Ascending aorta (tissue), 2 donors: ENCODE results near the gene MYRFL. TPM values are rescaled to one million over a fixed set of nuclear protein-coding genes. Genes with fewer than 3 reads are reported as not detected.
"Not testable (repeated sequence)": the region's sequence is repeated elsewhere in the genome, so short reads cannot be mapped to it uniquely, and the experiment has no call there.

ENCODE experiments used
- DNase-seq, 2 donors: peaks; one replicate each; pipeline ENCODE4 v3.0.0-alpha.2; 2019; ENCODE audit warnings: low spot score in 2 of 2
- H3K27ac ChIP-seq, 2 donors: fragments of 200-600 bp; sonication (generic); one replicate each; pipeline ENCODE4 v1.5.1; 2016 to 2017; ENCODE audit warnings: mild to moderate bottlenecking in 1 of 2
- H3K27me3 ChIP-seq: fragments of 200-600 bp; sonication (generic); one replicate; pipeline ENCODE4 v1.5.1; 2017
- H3K36me3 ChIP-seq, 2 donors: fragments of 200-600 bp; sonication (generic); one replicate each; pipeline ENCODE4 v1.5.1; 2016
- H3K4me1 ChIP-seq, 2 donors: fragments of 200-600 bp; sonication (generic); one replicate each; pipeline ENCODE4 v1.5.1; 2016 to 2017; ENCODE audit warnings: mild to moderate bottlenecking in 1 of 2
- H3K4me3 ChIP-seq, 2 donors: fragments of 200-600 bp; sonication (generic); one replicate each; pipeline ENCODE4 v1.5.1; 2016 to 2017; ENCODE audit warnings: mild to moderate bottlenecking in 1 of 2
- H3K9me3 ChIP-seq, 2 donors: fragments of 200-600 bp; sonication (generic); one replicate each; pipeline ENCODE4 v1.5.1; 2016
- intact Hi-C: fragments of 100-400 bp; cut with DNase I; formaldehyde crosslinking; loops from one replicate; pipeline ENCODE4 v1.15.1; 2023
- total RNA-seq: library from RNA; depleted of rRNA; stranded (reverse); fragments of >200 nt; gene quantifications from one replicate; pipeline ENCODE4 v1.1.0, GENCODE V29; 2016
- TF ChIP-seq, protein P1 (sequence below), 3 experiments: fragments of 200-600 bp in 2 of 3; fragments of 450-650 bp in 1 of 3; sonication (generic) in 2 of 3; IDR thresholded peaks; one replicate each; pipeline ENCODE4 v1.5.1; 2016 to 2019; ENCODE audit warnings: antibody characterized with exemption in 3 of 3, mild to moderate bottlenecking in 1 of 3, moderate library complexity in 1 of 3

The MYRFL gene
- total RNA-seq: not detected

DNA sequence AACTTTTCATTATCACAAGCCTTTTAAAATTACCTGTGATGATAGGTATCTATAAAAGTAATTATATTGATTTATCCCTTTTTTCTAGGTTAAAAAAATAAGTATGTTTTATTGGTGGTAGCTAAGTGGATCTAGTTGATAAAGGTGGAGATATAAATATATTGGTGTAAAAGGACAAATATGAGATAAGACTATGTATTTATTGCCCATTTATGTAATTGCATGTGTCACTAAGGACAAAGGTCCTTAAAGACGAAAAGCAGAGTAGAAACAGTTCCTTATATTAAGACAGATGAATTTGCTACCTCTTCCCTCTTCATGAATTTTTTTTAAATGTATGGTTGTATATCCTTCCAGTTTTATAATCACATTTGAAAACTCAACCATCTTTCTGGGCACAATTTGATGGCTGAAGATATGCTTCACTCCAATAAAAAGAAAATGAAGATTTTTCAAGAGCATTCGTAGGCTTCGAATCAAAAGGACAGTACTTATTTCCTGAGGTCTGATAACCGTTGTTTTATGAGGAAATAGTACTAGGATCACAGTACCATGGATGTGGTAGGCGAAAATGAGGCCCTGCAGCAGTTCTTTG is at the start of gene MYRFL:
Gene MYRFL, plus strand, starts transcription at position 262 of the 595 bp plus-strand sequence. Its CDS starts 291 bp downstream, at position 553.
- intact Hi-C loops: no loop called here
- H3K4me1 ChIP-seq: no peaks in the 10 kb centered on the region
- no peaks in the 10 kb centered on the region for H3K9me3 ChIP-seq
- DNase-seq: no peak
- H3K27ac ChIP-seq: no peak within 1 kb of the TSS
- H3K36me3 ChIP-seq: no peaks in the 10 kb centered on the region
- TF ChIP-seq, protein P1, sequence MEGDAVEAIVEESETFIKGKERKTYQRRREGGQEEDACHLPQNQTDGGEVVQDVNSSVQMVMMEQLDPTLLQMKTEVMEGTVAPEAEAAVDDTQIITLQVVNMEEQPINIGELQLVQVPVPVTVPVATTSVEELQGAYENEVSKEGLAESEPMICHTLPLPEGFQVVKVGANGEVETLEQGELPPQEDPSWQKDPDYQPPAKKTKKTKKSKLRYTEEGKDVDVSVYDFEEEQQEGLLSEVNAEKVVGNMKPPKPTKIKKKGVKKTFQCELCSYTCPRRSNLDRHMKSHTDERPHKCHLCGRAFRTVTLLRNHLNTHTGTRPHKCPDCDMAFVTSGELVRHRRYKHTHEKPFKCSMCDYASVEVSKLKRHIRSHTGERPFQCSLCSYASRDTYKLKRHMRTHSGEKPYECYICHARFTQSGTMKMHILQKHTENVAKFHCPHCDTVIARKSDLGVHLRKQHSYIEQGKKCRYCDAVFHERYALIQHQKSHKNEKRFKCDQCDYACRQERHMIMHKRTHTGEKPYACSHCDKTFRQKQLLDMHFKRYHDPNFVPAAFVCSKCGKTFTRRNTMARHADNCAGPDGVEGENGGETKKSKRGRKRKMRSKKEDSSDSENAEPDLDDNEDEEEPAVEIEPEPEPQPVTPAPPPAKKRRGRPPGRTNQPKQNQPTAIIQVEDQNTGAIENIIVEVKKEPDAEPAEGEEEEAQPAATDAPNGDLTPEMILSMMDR (IDR thresholded peaks at IDR 0.05): no peak
- no peaks in the 10 kb centered on the region for H3K27me3 ChIP-seq
- no peak within 1 kb of the TSS for H3K4me3 ChIP-seq

DNA sequence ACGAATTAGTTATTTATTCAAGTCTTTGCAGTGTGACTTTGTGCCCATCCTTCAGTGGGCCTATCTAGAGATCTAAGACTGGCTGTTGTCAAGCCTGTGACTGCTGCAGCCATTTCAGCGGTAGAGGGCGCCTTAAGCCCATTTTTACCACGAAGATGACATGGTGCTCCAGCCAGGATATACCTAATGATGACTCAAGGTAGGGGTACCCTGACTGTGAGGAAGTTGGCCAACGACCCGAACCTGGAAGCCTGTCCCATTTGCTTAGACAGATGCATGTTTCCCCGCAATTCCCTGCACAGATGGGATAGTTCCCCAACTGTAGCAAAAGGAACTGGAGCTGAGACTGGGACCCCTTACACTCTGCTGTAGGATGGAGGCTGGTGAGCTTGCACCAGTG is 45.1 kb upstream of the MYRFL start:
- intact Hi-C loops: no loop called here
- no peak overlapping the region for H3K27ac ChIP-seq
- no peaks in the 10 kb centered on the region for H3K27me3 ChIP-seq
- no peaks in the 10 kb centered on the region for H3K36me3 ChIP-seq
- peaks cover 0 to 13% of the 10 kb centered on the region in 2 donors for H3K9me3 ChIP-seq
- TF ChIP-seq, protein P1 (IDR thresholded peaks at IDR 0.05): no peak
- no peak for DNase-seq
- H3K4me1 ChIP-seq: no peaks in the 10 kb centered on the region
- H3K4me3 ChIP-seq: no peak overlapping the region

DNA sequence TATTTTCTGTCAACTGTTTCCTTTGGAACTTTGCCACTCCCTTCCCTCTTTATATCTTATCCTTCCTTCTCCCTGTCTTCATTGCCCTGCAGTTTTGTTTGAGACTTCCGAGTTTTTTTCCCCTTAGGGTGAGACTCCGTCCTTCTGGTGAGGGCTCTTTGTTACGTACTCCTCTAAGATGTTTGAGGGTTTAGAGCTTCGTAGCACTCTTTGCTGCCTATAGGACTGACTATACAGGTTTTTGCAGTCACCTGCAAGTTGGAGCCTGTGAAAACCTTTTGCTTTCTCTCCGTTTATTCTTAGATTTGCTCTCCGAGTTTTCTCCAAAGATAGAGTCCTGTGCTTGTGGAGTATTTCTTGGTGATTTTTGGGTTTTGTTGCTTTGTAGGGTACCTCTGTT is 41.7 kb upstream of the MYRFL start:
- intact Hi-C loops: no loop called here
- no peak for DNase-seq
- Histone ChIP-seq H3K27ac (no peak overlapping the region), H3K36me3 (peaks cover 0 to 9% of the 10 kb centered on the region in 2 donors), H3K27me3 (no peaks in the 10 kb centered on the region), H3K9me3 (peaks cover 0 to 18% of the 10 kb centered on the region in 2 donors), H3K4me1 (no peaks in the 10 kb centered on the region), H3K4me3 (no peak overlapping the region)
- TF ChIP-seq, protein P1 (IDR thresholded peaks at IDR 0.05): no peak

DNA sequence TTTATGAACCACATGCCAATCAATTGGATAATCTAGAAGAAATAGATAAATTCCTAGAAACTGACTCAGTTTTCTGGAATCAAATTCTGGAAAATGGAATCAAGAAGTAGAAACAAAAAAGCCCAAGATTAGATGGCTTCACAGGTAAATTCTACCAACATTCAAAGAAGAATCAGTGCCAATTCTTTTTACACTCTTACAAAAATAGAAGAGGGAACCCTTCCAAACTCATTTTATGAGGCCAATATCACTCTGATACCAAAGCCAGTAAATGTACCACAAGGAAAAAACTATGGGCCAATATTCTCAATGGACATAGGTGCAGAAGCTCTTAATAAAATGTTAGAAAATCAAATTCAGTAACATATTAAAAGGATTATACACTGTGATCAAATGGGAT is 35.7 kb upstream of the MYRFL start:
- H3K27me3 ChIP-seq: no peaks in the 10 kb centered on the region
- H3K36me3 ChIP-seq: peaks cover 0 to 9% of the 10 kb centered on the region in 2 donors
- intact Hi-C loops: no loop called here
- no peak overlapping the region for H3K27ac ChIP-seq
- H3K4me3 ChIP-seq: no peak overlapping the region
- DNase-seq: no peak
- TF ChIP-seq, protein P1 (IDR thresholded peaks at IDR 0.05): no peak
- peaks cover 15 to 26% of the 10 kb centered on the region in 2 donors for H3K9me3 ChIP-seq
- H3K4me1 ChIP-seq: no peaks in the 10 kb centered on the region

DNA sequence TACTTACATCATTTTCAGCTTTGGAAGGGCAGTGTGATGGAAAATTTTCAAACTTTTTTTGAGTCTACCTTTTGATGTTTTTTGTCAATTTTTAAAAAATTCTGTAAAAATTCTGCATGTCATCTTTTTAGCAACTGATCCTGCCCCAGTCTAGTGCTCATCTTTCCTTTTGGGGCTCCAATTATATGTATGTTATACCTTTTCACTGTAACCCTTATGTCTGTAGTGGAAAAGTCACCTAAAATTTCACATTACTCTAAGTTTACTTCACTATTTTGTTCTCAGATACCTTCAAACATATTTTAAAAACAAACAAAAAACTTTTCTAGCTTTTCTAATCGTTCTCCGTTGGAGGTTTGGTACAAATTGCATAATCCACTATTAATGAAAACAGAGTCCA is 32.5 kb upstream of the MYRFL start:
- Histone ChIP-seq H3K4me1 (no peaks in the 10 kb centered on the region), H3K27me3 (no peaks in the 10 kb centered on the region), H3K4me3 (no peak overlapping the region), H3K27ac (no peak overlapping the region), H3K36me3 (peaks cover 0 to 12% of the 10 kb centered on the region in 2 donors), H3K9me3 (peaks cover 15 to 20% of the 10 kb centered on the region in 2 donors)
- no peak for DNase-seq
- TF ChIP-seq, protein P1 (IDR thresholded peaks at IDR 0.05): no peak
- intact Hi-C loops: no loop called here

DNA sequence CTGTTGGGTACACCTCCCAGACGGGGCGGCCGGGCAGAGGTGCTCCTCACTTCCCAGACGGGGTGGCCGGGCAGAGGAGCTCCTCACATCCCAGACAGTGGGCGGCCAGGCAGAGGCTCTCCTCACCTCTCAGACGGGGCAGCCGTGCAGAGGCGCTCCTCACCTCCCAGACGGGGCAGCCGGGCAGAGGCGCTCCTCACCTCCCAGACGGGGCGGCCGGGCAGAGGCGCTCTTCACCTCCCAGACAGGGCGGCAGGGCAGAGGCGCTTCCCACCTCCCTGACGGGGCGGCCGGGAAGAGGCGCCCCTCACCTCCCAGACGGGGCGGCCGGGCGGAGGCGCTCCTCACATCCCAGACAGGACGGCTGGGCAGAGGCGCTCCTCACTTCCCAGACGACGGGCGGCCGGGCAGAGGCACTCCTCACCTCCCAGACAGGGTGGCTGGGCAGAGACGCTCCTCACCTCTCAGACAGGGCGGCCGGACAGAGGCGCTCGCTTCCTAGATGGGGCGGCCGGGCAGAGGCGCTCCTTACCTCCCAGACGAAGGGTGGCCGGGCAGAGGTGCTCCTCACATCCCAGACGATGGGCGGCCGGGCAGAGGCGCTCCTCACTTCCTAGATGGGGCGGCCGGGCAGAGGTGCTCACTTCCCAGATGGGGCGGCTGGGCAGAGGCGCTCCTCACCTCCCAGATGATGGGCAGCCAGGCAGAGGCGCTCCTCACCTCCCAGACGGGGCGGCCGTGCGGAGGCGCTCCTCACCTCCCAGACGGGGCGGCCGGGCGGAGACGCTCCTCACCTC is 17.7 kb upstream of the MYRFL start:
- H3K9me3 ChIP-seq, H3K4me1 ChIP-seq, DNase-seq, intact Hi-C loops, H3K4me3 ChIP-seq, H3K36me3 ChIP-seq, H3K27ac ChIP-seq, H3K27me3 ChIP-seq: not testable (repeated sequence)
